ENCODE data around the gene FAT1.
"Not testable (repeated sequence)": the region's sequence is repeated elsewhere in the genome, so short reads cannot be mapped to it uniquely, and the experiment has no call there.

Gene FAT1, protein sequence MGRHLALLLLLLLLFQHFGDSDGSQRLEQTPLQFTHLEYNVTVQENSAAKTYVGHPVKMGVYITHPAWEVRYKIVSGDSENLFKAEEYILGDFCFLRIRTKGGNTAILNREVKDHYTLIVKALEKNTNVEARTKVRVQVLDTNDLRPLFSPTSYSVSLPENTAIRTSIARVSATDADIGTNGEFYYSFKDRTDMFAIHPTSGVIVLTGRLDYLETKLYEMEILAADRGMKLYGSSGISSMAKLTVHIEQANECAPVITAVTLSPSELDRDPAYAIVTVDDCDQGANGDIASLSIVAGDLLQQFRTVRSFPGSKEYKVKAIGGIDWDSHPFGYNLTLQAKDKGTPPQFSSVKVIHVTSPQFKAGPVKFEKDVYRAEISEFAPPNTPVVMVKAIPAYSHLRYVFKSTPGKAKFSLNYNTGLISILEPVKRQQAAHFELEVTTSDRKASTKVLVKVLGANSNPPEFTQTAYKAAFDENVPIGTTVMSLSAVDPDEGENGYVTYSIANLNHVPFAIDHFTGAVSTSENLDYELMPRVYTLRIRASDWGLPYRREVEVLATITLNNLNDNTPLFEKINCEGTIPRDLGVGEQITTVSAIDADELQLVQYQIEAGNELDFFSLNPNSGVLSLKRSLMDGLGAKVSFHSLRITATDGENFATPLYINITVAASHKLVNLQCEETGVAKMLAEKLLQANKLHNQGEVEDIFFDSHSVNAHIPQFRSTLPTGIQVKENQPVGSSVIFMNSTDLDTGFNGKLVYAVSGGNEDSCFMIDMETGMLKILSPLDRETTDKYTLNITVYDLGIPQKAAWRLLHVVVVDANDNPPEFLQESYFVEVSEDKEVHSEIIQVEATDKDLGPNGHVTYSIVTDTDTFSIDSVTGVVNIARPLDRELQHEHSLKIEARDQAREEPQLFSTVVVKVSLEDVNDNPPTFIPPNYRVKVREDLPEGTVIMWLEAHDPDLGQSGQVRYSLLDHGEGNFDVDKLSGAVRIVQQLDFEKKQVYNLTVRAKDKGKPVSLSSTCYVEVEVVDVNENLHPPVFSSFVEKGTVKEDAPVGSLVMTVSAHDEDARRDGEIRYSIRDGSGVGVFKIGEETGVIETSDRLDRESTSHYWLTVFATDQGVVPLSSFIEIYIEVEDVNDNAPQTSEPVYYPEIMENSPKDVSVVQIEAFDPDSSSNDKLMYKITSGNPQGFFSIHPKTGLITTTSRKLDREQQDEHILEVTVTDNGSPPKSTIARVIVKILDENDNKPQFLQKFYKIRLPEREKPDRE (N-terminal part only)

DNA sequence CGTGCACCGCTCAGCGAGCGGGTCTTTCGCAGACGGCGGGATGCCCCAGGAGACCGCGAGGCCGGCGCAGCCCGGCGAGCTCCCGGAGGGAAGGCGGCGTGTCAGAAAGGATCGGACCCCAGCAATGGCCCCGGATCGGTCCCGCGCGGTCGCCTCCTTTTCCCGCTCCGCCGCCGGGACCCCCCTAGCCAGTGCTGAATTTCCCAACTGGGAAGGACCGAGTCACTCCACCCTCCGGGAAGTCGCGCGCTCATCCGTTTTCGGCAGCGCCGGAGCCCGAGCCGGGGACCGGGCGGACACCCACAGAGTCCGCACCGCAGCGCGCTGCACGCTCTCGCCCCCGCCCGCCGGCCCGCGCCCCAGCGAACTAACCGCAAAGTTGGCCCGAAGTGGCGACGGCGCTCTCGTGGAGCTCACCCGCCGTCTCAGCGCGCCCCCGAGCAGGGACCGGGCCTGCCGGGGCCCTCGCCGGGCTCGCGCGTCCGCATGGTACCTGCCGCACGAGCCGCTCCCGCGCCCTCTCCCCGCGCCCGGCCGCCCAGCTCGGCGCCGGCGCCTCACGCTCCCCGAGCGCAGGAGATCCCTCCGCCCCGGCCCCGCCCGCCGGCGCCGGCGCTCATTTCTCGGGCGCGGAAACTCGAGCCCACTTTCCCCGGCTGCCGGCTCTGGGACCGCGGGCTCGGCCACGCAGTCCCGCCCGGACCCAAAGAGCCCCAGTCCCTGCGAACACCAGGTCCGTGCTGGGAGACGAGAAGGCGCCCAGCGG lies at the start of gene FAT1:
Gene FAT1, minus strand, starts transcription at position 565 of the 766 bp plus-strand sequence. CDS start 14,029 bp downstream, outside the sequence.
- DNase-seq: no peak

DNA sequence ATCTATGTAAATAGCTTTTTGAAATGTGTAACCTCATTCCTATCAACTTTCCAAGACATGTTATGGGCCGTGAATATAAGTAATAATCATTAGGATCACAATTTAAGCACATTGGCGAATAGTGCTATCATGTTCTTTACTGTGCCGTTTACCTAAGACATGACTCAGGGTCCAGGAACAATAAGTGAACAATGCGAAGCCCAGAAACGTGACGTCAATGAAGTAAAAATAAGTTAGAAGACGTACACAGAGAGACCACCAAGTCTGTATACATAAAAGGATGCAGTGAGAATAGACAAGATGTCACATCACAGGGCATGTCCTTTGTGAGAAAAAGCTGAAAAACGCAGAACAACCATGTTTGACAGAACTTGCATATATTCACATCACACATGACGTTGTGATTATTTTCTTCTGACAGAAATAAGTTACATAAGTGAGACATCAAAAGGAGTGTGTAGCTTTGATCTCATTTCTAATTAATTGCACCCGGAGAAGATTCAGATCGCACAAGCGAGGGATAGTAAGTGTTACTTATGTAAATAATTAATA lies 49.4 kb upstream of the FAT1 start:
- no peak for DNase-seq

DNA sequence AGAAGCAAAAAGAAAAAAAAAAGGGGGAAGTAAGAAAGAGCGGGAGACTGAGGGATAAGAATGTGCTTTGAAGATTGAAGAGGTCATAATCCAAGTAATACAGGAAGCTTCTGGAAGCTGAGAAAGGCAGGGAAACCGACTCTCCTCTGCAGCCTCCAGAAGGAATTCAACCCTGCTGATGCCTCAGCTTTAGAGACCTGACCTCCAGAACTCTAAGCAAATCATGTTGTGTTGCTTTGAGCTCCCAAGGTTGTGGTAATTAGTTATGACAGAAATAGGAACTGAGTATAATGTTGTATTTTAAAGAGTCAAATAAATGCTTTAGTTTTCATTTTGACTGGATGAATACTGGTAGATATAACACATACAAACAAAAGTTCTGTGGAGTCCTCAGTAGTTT lies 48.0 kb upstream of the FAT1 start:
- no peak for DNase-seq

DNA sequence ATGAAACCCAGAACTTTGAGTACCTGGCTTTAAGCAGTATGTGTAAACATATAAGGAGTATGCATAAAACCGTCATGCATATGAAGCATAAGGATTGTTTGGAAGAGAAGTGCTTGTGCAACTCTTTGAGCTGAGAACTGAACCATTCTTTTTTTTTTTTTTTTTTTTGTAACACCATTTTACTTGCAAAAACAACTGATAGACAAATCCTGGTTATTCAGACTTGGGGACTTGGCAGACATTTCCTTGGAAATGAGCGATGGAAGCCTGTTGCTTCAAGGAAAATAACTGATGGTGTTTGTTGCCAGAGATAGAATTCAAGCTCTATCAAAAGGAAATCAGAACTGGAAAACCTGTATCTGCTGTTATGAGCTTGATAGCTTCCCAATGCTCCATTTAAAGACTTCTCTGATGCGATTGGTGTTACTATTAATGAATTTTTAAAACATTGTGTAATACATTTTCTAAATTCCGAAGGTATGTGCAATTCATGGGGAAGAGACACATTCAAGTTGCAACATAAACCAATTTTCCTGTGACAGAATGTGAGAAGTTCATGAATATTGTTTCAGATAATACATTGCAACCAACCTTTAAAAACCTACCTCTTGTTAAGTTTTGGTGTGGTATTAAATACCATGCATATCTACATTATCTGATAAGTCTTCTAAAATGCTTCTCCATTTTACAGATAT lies 47.0 kb upstream of the FAT1 start:
- no peak for DNase-seq

DNA sequence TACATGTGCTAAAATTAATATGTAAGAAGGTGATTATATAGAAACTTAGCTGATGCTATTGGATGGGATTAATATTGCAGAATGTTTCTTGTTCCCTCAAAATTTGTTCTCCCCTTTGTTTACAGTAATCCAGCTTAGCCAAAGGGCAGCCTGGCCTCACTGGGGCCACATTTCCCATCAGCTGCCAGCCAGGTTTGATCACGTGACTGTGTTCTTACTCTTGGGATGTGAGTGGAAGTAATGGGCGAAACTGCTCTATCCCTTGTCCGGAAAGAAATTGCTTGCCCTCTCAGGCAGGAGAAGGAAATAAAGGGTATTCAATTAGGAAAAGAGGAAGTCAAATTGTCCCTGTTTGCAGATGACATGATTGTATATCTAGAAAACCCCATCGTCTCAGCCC lies 44.1 kb upstream of the FAT1 start:
- no peak for DNase-seq

DNA sequence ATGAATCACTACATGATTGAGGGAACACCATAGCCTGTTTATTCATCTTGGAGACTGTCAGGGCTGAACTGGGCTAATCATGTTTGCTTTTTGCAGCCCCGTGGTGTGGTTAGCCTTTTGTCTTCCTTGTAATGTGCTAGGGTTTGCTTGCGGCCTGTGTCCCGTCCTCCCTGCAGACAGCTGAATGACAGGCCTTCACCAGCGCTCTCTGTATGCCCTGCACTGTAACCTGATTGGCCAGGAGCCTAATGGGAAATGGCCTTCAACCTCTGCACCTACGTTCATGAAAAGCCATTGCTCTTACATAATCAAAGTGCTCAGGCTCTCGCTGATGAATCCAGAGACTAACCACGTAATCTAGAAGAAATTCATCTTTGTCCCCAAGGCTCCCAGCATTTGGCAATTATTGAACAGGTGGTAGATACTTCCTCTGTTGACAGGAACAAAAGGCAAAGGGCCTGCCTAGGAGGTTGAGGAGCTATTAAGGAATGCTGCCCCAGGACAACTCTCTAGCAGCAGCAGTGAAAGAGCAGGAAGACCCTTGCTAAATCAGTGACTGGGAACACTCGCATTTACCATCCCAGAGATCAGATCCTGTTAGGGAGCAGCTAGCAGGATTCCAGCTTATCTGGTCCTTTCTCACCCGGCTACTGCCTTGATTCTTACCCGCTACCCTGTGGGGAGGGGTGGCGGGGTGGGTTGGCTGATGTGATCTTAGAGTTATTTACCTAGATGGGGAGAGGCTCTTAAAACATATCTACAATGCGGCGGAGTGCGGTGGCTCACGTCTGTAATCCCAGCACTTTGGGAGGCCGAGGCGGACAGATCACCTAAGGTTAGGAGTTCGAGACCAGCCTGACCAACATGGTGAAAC lies 42.3 kb upstream of the FAT1 start:
- DNase-seq: no peak

DNA sequence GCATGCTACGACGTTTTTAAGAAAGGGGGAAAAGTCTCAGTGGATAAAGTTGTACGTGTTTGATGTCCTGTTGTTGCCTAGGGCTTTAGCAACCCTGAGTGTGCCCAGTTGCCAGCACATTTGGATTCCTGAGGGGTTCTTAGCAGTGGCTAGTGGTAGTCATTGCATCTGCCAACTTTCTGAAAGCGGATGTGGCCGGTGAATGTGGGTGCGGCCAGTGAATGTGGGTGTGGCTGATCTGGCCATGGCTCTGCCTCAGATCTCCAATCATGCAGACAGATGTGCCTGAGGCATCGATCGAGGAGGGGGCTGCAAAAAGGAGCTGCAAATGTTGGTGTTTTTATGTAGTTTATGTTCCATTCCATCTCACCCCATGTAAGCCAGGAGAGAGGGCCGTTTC lies 41.5 kb upstream of the FAT1 start:
- DNase-seq: no peak

DNA sequence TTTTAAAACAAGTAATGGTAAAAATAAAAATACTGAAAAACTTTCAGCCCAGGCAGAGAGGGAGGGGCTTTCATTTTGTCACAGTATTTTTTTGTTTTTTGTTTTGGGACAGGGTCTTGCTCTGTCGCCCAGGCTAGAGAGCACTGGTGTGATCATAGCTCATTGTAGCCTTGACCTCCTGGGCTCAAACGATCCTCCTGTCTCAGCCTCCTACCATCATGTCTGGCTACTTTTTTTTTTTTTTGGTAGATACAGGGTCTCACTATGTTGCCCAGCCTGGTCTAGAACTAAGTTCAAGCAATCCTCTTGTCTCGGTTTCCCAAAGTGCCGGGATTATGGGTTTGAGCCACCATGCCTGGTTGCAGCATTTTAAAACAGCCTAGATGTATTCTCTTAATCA lies 40.8 kb upstream of the FAT1 start:
- no peak for DNase-seq

DNA sequence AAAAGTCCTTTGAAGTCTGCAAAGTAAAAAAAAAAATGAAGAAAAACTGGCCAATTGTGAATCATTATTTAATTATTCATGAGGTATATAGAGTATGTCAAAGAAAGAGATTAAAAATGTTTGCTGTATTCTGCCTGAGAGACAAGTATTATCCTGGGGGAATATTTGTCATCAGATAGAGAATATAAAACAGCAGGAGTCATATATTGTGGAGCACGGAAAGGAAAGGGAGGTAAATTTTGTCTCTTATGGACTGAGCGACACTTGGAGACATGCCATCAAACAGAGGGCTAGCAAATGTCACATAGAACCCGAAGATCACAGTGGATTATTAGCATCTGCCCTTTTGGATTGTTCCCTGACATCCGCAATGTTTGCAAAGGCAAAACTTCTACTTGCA lies 39.2 kb upstream of the FAT1 start:
- no peak for DNase-seq

DNA sequence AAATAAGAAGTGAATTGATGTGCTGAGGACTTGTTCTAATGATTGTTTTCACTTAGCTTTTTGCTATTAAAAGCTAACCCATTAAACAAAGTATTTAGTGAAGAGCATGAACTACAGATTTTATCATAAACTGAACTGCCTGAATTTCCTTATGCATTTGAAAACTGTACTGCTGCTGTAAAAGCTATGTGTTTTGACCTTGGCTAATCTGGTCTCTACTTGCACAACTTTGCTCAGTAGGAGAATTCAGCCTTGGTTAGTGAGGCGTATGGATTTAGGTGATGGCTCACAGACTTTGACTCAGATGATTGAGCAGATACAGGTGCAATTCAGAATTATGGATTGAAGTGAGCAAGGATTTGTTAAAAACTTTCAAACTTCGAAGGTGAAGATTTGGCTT lies 38.7 kb upstream of the FAT1 start:
- DNase-seq: no peak

DNA sequence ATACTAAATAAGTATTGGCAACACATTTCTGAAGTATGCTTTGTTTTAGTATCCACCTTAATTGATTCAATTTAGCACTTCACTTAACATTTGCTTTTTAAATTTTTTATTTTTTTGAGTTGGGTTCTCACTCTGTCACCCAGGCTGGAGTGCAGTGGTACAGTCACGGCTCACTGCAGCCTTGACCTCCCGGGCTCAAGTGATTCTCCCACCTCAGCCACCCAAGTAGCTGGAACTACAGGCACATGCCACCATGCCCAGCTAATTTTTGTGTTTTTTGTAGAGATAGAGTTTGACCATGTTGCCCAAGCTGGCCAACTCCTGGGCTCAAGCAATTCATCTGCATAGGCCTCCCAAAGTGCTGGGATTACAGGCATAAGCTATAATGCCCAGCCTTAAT lies 38.3 kb upstream of the FAT1 start:
- DNase-seq: not testable (repeated sequence)

DNA sequence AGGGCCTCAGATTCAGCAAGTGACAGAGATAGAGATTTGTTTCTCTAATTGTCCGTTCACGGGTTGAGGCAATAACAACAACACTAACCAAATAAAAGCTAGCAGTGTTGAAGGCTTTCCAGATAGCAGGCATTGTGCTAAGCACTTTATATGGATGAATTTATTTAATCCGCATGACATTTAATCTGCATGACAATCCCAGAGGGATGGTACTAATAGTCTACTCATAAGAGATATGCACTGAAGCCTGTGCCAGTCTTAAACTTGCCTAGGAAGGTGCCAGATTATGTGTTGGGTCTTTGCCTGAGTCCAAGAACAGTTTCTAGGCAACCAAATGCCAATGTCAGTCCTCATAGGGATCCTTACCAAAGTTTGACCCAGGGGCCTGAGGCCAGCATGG lies 37.7 kb upstream of the FAT1 start:
- DNase-seq: no peak

DNA sequence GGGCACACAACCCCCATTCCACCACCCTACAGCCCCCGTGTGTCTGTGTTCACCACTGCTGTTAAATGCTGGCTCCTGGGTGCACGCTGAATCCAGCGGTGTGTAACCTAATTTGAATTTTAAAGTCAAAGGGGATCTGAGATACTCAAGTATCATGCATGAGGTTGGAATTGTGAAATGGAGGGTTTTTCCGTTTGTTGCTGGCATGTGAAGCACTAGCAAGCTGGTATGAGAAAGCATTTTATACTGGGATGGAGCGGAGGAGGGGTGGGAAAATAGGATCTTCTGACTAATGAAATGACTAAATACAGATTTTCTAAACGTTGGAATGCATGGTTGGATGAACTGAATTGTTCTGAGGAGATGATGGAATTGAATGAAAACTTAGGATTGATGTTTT lies 36.9 kb upstream of the FAT1 start:
- no peak for DNase-seq

DNA sequence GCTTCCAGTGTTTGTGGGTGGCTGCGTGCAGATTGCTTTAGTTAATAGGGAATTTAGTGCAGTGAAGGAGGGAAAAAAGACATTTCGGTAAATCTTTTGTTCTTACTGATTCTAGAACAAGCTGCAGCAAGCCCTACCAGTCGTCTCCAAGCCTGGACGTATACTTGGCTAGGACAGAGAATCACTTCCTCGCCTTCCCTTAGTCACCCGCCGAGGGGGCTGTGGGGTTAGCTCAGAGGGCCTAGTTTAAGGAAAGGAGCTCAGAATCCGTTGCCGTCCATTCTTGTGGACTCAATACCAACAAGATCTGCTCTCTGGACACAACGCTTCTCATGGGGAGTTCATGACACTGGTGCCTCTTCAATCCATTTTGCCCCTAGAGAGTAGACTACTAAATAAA lies 36.3 kb upstream of the FAT1 start:
- no peak for DNase-seq

DNA sequence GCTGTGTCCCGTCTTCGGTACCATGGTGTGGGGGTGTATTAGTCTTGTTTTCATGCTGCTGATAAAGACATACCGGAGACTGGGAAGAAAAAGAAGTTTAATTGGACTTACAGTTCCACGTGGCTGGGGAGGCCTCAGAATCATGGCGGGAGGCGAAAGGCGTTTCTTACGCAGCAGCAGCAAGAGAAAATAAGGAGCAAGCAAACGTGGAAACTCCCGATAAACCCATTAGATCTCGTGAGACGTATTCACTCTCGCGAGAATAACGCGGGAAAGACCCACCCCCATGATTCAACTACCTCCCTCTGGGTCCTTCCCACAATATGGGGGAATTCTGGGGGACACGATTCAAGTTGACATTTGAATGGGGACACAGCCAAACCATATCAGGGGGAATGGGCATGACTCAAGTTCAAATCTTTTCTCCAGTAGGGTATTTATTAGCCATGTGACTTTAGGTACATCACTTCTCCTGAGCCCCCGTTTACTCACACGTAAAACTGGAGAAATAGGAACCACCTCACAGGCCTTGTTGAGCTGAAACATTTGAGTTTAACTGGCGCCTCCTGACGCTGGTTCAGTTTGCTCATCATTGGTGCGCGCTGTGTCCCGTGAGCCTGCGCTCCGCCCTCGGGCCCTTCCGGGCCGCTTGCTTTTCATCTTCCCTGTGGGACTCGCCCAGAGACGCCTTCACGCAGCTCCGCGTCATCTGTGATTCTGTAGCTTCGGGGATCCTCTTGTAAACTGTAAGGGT lies 35.5 kb upstream of the FAT1 start:
- no peak for DNase-seq

DNA sequence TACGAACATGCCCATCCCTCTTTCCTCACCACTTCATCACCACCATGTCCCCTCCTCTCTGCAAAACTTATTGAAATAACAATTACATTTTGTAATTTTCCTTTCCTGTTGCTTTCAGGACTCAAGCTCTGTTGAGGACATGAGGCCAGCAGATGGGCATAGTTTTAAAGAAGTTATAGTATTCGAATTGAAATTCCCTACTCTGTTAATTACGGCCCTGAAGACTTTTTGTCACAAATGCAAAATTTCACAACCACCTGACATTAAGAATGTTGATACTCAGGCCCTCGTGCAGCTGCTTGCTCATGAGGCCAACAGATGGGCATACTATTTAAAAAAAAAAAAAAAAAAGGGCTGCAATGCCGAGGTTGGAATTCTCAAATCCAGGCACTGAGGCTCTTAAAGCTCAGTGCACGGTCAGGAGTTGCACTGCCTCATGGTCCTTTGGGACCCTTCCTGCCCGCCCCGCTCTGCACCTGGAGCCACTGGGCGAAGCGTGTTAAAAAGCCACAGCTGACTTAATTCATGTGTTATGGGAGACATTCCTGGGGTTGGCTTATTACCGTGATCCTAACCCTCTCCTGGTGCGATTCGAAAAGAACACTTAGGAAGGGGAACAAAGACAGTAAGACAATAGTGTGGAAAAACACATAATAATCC lies 34.2 kb upstream of the FAT1 start:
- no peak for DNase-seq

DNA sequence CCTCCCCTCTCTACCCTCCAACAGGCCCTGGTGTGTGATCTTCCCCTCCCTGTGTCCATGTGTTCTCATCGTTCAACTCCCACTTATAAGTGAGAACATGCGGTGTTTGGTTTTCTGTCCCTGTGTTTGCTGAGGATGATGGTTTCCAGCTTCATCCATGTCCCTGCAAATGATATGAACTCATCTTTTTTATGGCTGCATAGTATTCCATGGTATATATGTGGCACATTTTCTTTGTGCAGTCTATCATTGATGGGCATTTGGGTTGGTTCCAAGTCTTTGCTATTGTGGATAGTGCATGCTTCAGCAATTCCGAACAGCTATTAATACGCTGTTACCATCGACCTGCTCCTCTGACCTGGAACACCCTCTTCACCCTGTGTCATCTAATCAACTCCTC lies 32.9 kb upstream of the FAT1 start:
- DNase-seq: not testable (repeated sequence)

DNA sequence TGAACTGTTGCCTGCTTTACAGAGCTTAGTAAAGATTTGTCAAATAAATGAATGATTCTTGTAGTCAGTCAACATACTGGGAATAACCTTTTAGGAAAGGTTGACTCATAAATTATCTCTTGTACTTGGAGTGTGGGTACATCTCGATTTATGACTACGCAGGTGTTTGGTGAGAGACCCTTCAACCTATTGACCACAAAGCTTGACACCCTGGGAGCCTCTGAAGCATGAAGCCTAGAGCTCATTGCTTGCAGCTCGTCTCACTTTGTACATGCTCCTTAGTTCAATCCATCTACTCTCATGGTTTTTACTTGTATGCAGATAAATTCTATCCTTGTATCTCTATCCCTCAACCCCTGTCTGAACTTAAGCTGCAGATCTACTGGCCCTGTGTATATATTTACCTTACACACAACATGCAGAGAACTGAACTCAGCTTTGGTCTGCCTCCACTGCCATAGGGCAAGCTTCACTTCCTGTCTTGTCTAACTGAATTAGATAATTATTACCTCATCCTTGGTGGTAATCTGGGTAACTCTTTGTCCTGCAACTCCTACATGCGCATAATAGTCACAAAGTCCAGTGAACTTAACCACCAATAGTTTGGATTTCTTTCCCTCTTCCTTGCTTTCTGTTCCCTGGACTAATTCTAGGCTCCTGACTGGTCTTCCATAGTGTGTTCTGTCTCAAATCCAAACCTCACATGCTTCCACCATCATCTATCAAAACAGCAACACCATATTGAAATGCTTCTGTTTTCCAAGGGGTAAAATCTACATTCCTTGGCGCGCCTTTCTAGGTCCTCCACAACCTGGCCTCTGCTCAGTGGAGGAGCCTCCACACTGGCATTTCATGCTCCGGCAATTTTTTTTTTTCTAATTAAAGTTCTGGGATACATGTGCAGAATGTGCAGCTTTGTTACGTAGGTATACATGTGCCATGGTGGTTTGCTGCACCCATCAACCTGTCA lies 32.2 kb upstream of the FAT1 start:
- no peak for DNase-seq
